Liver (tissue), 9 donors: ENCODE data around the gene SGIP1. TPM values are rescaled to one million over a fixed set of nuclear protein-coding genes. Genes with fewer than 3 reads are reported as not detected.

Source experiments
- DNase-seq: peaks from one replicate; pipeline ENCODE4 v3.0.0-alpha.2; 2017; ENCODE audit warnings: low spot score
- H3K27ac ChIP-seq, 2 donors: one replicate each; pipeline ENCODE4 v1.7.0; 2013; ENCODE audit warnings: inconsistent platforms in 2 of 2, low read length in 2 of 2, control low read depth in 1 of 2, low read depth in 1 of 2, mild to moderate bottlenecking in 1 of 2
- H3K27me3 ChIP-seq, 4 donors: one replicate each; pipeline versions ENCODE4 v1.6.1 to v1.7.0; 2013; ENCODE audit warnings: low read length in 3 of 4, inconsistent platforms in 1 of 4, mild to moderate bottlenecking in 1 of 4, moderate library complexity in 1 of 4; ENCODE audit not compliant: control insufficient read depth in 4 of 4, insufficient read depth in 4 of 4
- H3K36me3 ChIP-seq, 4 donors: one replicate each; pipeline versions ENCODE4 v1.6.1 to v1.7.0; 2013; ENCODE audit warnings: low read length in 3 of 4, mild to moderate bottlenecking in 3 of 4, low read depth in 1 of 4, moderate library complexity in 1 of 4; ENCODE audit not compliant: control insufficient read depth in 4 of 4, insufficient read depth in 3 of 4
- H3K4me1 ChIP-seq, 4 donors: one replicate each; pipeline versions ENCODE4 v1.6.1 to v1.7.0; 2013; ENCODE audit warnings: low read length in 3 of 4, mild to moderate bottlenecking in 3 of 4, moderate library complexity in 1 of 4; ENCODE audit not compliant: control insufficient read depth in 4 of 4, insufficient read depth in 4 of 4
- H3K4me3 ChIP-seq, 3 donors: one replicate each; pipeline versions ENCODE4 v1.6.1 to v1.7.0; 2013; ENCODE audit warnings: low read length in 3 of 3, control low read depth in 1 of 3, low read depth in 1 of 3, mild to moderate bottlenecking in 1 of 3
- H3K9ac ChIP-seq, 2 donors: one replicate each; pipeline ENCODE4 v1.7.0; 2013; ENCODE audit warnings: low read length in 2 of 2, mild to moderate bottlenecking in 2 of 2, moderate library complexity in 2 of 2, control low read depth in 1 of 2, low read depth in 1 of 2
- H3K9me3 ChIP-seq, 4 donors: one replicate each; pipeline versions ENCODE4 v1.6.1 to v1.7.0; 2013; ENCODE audit warnings: low read length in 3 of 4; ENCODE audit not compliant: control insufficient read depth in 4 of 4
- EGR1 ChIP-seq, 2 donors: IDR thresholded peaks; 2 replicates each; pipeline ENCODE4 v1.6.1; 2016 to 2018; ENCODE audit warnings: antibody characterized with exemption in 2 of 2, low read depth in 2 of 2
- FOXA1 ChIP-seq: IDR thresholded peaks from 2 replicates; pipeline ENCODE4 v1.6.1; 2016; ENCODE audit warnings: antibody characterized with exemption
- FOXA2 ChIP-seq: IDR thresholded peaks from 2 replicates; pipeline ENCODE4 v1.6.1; 2016; ENCODE audit warnings: antibody characterized with exemption
- GABPA ChIP-seq, 2 donors: IDR thresholded peaks in 1 of 2; conservative IDR thresholded peaks in 1 of 2; 2 replicates each; pipeline ENCODE4 v1.6.1; 2016; ENCODE audit warnings: antibody characterized with exemption in 2 of 2, mild to moderate bottlenecking in 1 of 2, moderate library complexity in 1 of 2
- HNF4A ChIP-seq, 2 donors: conservative IDR thresholded peaks; 2 replicates each; pipeline ENCODE4 v1.6.1; 2016; ENCODE audit warnings: antibody characterized with exemption in 2 of 2, mild to moderate bottlenecking in 2 of 2
- HNF4G ChIP-seq: IDR thresholded peaks from 2 replicates; pipeline ENCODE4 v1.6.1; 2016; ENCODE audit warnings: antibody characterized with exemption
- JUND ChIP-seq, 2 donors: IDR thresholded peaks; 2 replicates each; pipeline ENCODE4 v1.6.1; 2016; ENCODE audit warnings: antibody characterized with exemption in 2 of 2
- RAD21 ChIP-seq, 2 donors: IDR thresholded peaks; 2 replicates each; pipeline ENCODE4 v1.6.1; 2016; ENCODE audit warnings: antibody characterized with exemption in 2 of 2, mild to moderate bottlenecking in 2 of 2
- RXRA ChIP-seq, 2 donors: IDR thresholded peaks; 2 replicates each; pipeline ENCODE4 v1.6.1; 2017 to 2018; ENCODE audit warnings: antibody characterized with exemption in 2 of 2, mild to moderate bottlenecking in 1 of 2
- SP1 ChIP-seq: IDR thresholded peaks from 2 replicates; pipeline ENCODE4 v1.6.1; 2018; ENCODE audit warnings: antibody characterized with exemption, mild to moderate bottlenecking
- TAF1 ChIP-seq: conservative IDR thresholded peaks from 2 replicates; pipeline ENCODE4 v1.6.1; 2016; ENCODE audit warnings: antibody characterized with exemption, mild to moderate bottlenecking
- YY1 ChIP-seq: IDR thresholded peaks from 2 replicates; pipeline ENCODE4 v1.6.1; 2016; ENCODE audit warnings: antibody characterized with exemption, mild to moderate bottlenecking
- WGBS: extraction: QIAGEN DNeasy Blood & Tissue Kit; methylation state at CpG from one replicate; pipeline ENCODE4 v1.1.7; 2013; 5-methylcytosine and 5-hydroxymethylcytosine counted together
- polyA plus RNA-seq, 2 donors: library from polyadenylated mRNA; stranded (reverse) in 1 of 2; unstranded in 1 of 2; fragments of 200-250 nt in 1 of 2; fragments of >200 nt in 1 of 2; fragmentation: Nextera tagmentation in 1 of 2; extraction: Ambion mirVana in 1 of 2; gene quantifications; one replicate each; pipeline versions ENCODE4 v1.2.1 to v1.2.3, GENCODE V29; 2013 to 2015
- total RNA-seq, 2 donors: library from RNA; depleted of rRNA; stranded (reverse); fragments of >200 nt; gene quantifications; one replicate each; pipeline ENCODE4 v1.2.3, GENCODE V29; 2014
- TF ChIP-seq, protein P1 (sequence below): IDR thresholded peaks from 2 replicates; pipeline ENCODE4 v1.6.1; 2016; ENCODE audit warnings: antibody characterized with exemption, mild to moderate bottlenecking
- TF ChIP-seq, protein P2 (sequence below): fragments of 150-350 bp; IDR thresholded peaks from 2 replicates; pipeline ENCODE4 v1.5.1; 2017; ENCODE audit warnings: improper control_type of control experiment, low read depth, low read length; ENCODE audit not compliant: missing input control
- TF ChIP-seq, protein P3 (sequence below): IDR thresholded peaks from 2 replicates; pipeline ENCODE4 v1.6.1; 2016; ENCODE audit warnings: antibody characterized with exemption
- donor health status: healthy.
- donor health status: healthy.
- donor health status: healthy.
- donor health status: healthy.
- donor health status: healthy.

SGIP1 gene
- total and polyA plus RNA-seq, 4 donors: 0.09 to 2.5 (median 0.38) TPM

DNA sequence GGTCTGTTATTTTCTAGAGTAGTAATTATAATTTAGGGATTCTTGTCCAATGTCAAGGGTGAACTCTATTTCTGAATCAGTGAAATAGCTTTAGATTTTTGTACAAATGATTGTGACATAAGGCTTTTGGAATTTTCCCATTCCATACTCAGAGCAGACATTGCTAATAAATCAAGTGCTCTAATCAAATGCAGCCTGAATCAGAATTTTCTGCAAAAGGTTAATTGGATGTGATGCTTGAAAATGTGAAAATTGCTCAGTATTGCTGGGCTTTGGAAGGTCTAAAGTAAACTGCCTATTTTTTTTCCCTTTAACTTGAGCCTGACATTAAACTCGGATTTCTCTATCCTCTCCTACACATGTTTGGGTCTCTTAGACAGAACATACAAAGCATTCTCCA is 23.2 kb downstream of the SGIP1 start:
- TF ChIP-seq JUND (IDR thresholded peaks at IDR 0.05) (no peak), FOXA1 (no peak), YY1 (no peak), HNF4A (conservative IDR thresholded peaks at IDR 0.05) (no peak), TAF1 (no peak), HNF4G (no peak), GABPA (IDR thresholded peaks at IDR 0.05 in 1 of 2, conservative IDR thresholded peaks at IDR 0.05 in 1 of 2) (no peak), RAD21 (IDR thresholded peaks at IDR 0.05) (no peak), SP1 (no peak), EGR1 (IDR thresholded peaks at IDR 0.05; ENCODE audit: low read depth in 2 of 2) (no peak), FOXA2 (no peak)
- TF ChIP-seq, protein P1, sequence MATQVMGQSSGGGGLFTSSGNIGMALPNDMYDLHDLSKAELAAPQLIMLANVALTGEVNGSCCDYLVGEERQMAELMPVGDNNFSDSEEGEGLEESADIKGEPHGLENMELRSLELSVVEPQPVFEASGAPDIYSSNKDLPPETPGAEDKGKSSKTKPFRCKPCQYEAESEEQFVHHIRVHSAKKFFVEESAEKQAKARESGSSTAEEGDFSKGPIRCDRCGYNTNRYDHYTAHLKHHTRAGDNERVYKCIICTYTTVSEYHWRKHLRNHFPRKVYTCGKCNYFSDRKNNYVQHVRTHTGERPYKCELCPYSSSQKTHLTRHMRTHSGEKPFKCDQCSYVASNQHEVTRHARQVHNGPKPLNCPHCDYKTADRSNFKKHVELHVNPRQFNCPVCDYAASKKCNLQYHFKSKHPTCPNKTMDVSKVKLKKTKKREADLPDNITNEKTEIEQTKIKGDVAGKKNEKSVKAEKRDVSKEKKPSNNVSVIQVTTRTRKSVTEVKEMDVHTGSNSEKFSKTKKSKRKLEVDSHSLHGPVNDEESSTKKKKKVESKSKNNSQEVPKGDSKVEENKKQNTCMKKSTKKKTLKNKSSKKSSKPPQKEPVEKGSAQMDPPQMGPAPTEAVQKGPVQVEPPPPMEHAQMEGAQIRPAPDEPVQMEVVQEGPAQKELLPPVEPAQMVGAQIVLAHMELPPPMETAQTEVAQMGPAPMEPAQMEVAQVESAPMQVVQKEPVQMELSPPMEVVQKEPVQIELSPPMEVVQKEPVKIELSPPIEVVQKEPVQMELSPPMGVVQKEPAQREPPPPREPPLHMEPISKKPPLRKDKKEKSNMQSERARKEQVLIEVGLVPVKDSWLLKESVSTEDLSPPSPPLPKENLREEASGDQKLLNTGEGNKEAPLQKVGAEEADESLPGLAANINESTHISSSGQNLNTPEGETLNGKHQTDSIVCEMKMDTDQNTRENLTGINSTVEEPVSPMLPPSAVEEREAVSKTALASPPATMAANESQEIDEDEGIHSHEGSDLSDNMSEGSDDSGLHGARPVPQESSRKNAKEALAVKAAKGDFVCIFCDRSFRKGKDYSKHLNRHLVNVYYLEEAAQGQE: no peak
- TF ChIP-seq, protein P2, sequence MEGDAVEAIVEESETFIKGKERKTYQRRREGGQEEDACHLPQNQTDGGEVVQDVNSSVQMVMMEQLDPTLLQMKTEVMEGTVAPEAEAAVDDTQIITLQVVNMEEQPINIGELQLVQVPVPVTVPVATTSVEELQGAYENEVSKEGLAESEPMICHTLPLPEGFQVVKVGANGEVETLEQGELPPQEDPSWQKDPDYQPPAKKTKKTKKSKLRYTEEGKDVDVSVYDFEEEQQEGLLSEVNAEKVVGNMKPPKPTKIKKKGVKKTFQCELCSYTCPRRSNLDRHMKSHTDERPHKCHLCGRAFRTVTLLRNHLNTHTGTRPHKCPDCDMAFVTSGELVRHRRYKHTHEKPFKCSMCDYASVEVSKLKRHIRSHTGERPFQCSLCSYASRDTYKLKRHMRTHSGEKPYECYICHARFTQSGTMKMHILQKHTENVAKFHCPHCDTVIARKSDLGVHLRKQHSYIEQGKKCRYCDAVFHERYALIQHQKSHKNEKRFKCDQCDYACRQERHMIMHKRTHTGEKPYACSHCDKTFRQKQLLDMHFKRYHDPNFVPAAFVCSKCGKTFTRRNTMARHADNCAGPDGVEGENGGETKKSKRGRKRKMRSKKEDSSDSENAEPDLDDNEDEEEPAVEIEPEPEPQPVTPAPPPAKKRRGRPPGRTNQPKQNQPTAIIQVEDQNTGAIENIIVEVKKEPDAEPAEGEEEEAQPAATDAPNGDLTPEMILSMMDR: no peak
- TF ChIP-seq, protein P3, sequence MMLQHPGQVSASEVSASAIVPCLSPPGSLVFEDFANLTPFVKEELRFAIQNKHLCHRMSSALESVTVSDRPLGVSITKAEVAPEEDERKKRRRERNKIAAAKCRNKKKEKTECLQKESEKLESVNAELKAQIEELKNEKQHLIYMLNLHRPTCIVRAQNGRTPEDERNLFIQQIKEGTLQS: no peak
- Histone ChIP-seq H3K9ac (no peak overlapping the region), H3K36me3 (no peaks in the 10 kb centered on the region), H3K27me3 (no peaks in the 10 kb centered on the region), H3K4me1 (no peaks in the 10 kb centered on the region), H3K4me3 (no peak overlapping the region), H3K9me3 (no peaks in the 10 kb centered on the region), H3K27ac (no peak overlapping the region)
- WGBS: 80% methylated on average over 1 of the region's 1 CpG
- no peak for DNase-seq

DNA sequence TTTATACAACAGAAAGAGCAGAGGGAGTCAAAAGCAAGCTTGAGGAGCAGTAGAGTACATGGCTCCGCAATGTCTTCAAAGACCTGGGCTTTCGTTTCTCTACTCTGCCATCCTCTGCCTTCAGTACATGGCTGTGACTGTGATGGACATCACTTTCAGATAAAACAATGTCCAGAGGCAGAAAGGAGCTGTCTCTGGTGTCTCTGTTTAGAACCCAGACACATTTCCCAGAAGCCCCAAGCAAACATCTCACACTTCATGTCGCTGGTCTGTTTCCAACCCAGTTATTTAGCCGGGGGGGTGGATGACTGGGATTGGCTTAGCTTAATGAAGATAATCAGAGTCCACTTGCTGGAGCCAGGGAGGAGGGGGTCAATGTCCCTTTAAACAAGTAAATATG is 25.6 kb downstream of the SGIP1 start:
- Histone ChIP-seq H3K4me3 (no peak overlapping the region), H3K9me3 (no peaks in the 10 kb centered on the region), H3K27ac (no peak overlapping the region), H3K36me3 (no peaks in the 10 kb centered on the region), H3K4me1 (no peaks in the 10 kb centered on the region), H3K27me3 (no peaks in the 10 kb centered on the region), H3K9ac (no peak overlapping the region)
- DNase-seq: no peak
- WGBS: 66% methylated on average over 4 of the region's 4 CpGs
- peak; percentile 11 to 15 for TF ChIP-seq RXRA (IDR thresholded peaks at IDR 0.05)
- TF ChIP-seq, protein P3: no peak
- TF ChIP-seq SP1: peak; percentile 11
